Adrenal gland (tissue), 12 donors: Measurements from ENCODE around the gene ADAMTS13. TPM values are rescaled to one million over a fixed set of nuclear protein-coding genes. Genes with fewer than 3 reads are reported as not detected.
A peak's percentile ranks its signal among the peaks of the same experiment; 100 is the strongest.

Experiments
- DNase-seq, 7 donors: peaks; one replicate each; pipeline ENCODE4 v3.0.0-alpha.2; 2019 to 2020
- H3K27ac ChIP-seq, 5 donors: fragments of 200-600 bp; sonication (generic) in 4 of 5; 1 replicate in 3 of 5; 2 replicates in 2 of 5; pipeline versions ENCODE4 v1.5.1 to v1.8.0; 2016 to 2020; ENCODE audit warnings: mild to moderate bottlenecking in 1 of 5
- H3K27me3 ChIP-seq: fragments of 200-600 bp; 2 replicates; pipeline ENCODE4 v1.8.0; 2021
- H3K36me3 ChIP-seq, 2 donors: fragments of 200-600 bp; replicated peaks in 1 of 2; 1 replicate in 1 of 2; 2 replicates in 1 of 2; pipeline versions ENCODE4 v1.5.1 to v1.8.0; 2018 to 2022
- H3K4me1 ChIP-seq, 2 donors: fragments of 200-600 bp; replicated peaks in 1 of 2; 1 replicate in 1 of 2; 2 replicates in 1 of 2; pipeline versions ENCODE4 v1.5.1 to v1.8.0; 2018 to 2021
- H3K4me3 ChIP-seq, 4 donors: fragments of 200-600 bp; sonication (generic) in 3 of 4; one replicate each; pipeline ENCODE4 v1.5.1; 2016 to 2018
- H3K9me3 ChIP-seq, 3 donors: fragments of 200-600 bp; sonication (generic) in 1 of 3; replicated peaks in 1 of 3; 1 replicate in 2 of 3; 2 replicates in 1 of 3; pipeline versions ENCODE4 v1.5.1 to v1.8.0; 2016 to 2021
- CTCF ChIP-seq, 6 experiments: fragments of 450-650 bp in 4 of 6; fragments of 200-600 bp in 2 of 6; sonication (generic) in 1 of 6; IDR thresholded peaks; 1 replicate in 5 of 6; 2 replicates in 1 of 6; pipeline versions ENCODE4 v1.5.1 to v1.8.0; 2016 to 2021; ENCODE audit warnings: antibody characterized with exemption in 6 of 6, mild to moderate bottlenecking in 2 of 6, moderate library complexity in 1 of 6
- POLR2A ChIP-seq, 2 donors: fragments of 450-650 bp; IDR thresholded peaks; one replicate each; pipeline ENCODE4 v1.6.1; 2017; ENCODE audit warnings: antibody characterized with exemption in 2 of 2, mild to moderate bottlenecking in 2 of 2, moderate library complexity in 1 of 2
- WGBS, 4 donors: extraction: QIAGEN DNeasy Blood & Tissue Kit in 2 of 4; methylation state at CpG; one replicate each; pipeline versions ENCODE4 v1.1.5 to v1.1.7; 2013 to 2017; 5-methylcytosine and 5-hydroxymethylcytosine counted together
- intact Hi-C, 2 donors: fragments of 100-400 bp; cut with DNase I; formaldehyde crosslinking; loops; one replicate each; pipeline versions ENCODE4 v1.14.1 to v1.15.0; 2022 to 2023
- polyA plus RNA-seq, 3 donors: library from polyadenylated mRNA; stranded (reverse); fragments of 200-250 nt in 2 of 3; fragments of 350-450 nt in 1 of 3; fragmentation: Illumina TruSeq in 1 of 3; extraction: RNeasy Lipid Tissue Mini Kit (QIAGEN cat#74804) in 1 of 3; gene quantifications; one replicate each; pipeline ENCODE4 v1.2.3, GENCODE V29; 2013 to 2014
- total RNA-seq, 9 donors: library from RNA; depleted of rRNA in 4 of 9; stranded (reverse); fragments of >200 nt in 4 of 9; fragments of 120-200 nt in 1 of 9; fragmentation: NEBNext Ultra II Directional in 1 of 9; extraction: Animal tissue kit (Norgen Biotek cat#: 25700) in 1 of 9; gene quantifications; one replicate each; pipeline versions ENCODE4 v1.1.0 to v1.2.4, GENCODE V29; 2013 to 2023
- donor health status: healthy with polysubstance abuse.
- donor health status: Bipolar disorder and iron deficiency.
- donor health status: DM: yes; HTN: yes; CAD: no.
- donor health status: DM: no; HTN: no; CAD: no.
- donor health status: DM: no; HTN: no; CAD: no.
- donor health status: DM: yes; HTN: yes; CAD: no.

The ADAMTS13 gene
- total and polyA plus RNA-seq, 12 donors, result 0.15 to 19.9 (median 2.0) TPM

GRCh38 chr9:133456409-133456808 lies 34.2 kb downstream of the ADAMTS13 start:
- H3K27me3 ChIP-seq, result no peaks in the 10 kb centered on the region

GRCh38 chr9:133457233-133457632 lies 35.1 kb downstream of the ADAMTS13 start:
- Histone ChIP-seq H3K27ac (no peak overlapping the region), H3K4me3 (no peak overlapping the region), H3K36me3 (no peaks in the 10 kb centered on the region), H3K27me3 (no peaks in the 10 kb centered on the region), H3K4me1 (peaks cover 0 to 21% of the 10 kb centered on the region in 2 donors), H3K9me3 (no peaks in the 10 kb centered on the region)
- no peak for DNase-seq
- intact Hi-C loops, result no loop called here
- 78 to 95% (median 88%) methylated on average over 6 to 13 of the region's 13 CpGs for WGBS, 4 donors
- TF ChIP-seq POLR2A (IDR thresholded peaks at IDR 0.05) (no peak), CTCF (IDR thresholded peaks at IDR 0.05) (no peak)

More at GRCh38 chr9:133456409-133456808, 34.2 kb downstream of the ADAMTS13 start:
- H3K9me3 ChIP-seq, result no peaks in the 10 kb centered on the region
- intact Hi-C loops, result no loop called here
- H3K4me3 ChIP-seq, result no peak overlapping the region
- H3K36me3 ChIP-seq, result no peaks in the 10 kb centered on the region
- TF ChIP-seq POLR2A (IDR thresholded peaks at IDR 0.05), result no peak
- TF ChIP-seq CTCF (IDR thresholded peaks at IDR 0.05), result no peak
- DNase-seq, result no peak
- WGBS, 4 donors, result 90 to 96% (median 94%) methylated on average over 7 to 9 of the region's 9 CpGs
- no peak overlapping the region for H3K27ac ChIP-seq
- peaks cover 0 to 20% of the 10 kb centered on the region in 2 donors for H3K4me1 ChIP-seq

GRCh38 chr9:133457748-133458147 lies 35.6 kb downstream of the ADAMTS13 start:
- intact Hi-C loops, result no loop called here

GRCh38 chr9:133458643-133459312 lies 36.6 kb downstream of the ADAMTS13 start:
- WGBS, 4 donors, result 46 to 57% (median 47%) methylated on average over 14 to 16 of the region's 16 CpGs
- TF ChIP-seq CTCF (IDR thresholded peaks at IDR 0.05), result peak in 1 of 6 experiments; percentile 11
- no peak for TF ChIP-seq POLR2A (IDR thresholded peaks at IDR 0.05)
- Histone ChIP-seq H3K27me3 (no peaks in the 10 kb centered on the region), H3K36me3 (no peaks in the 10 kb centered on the region), H3K9me3 (no peaks in the 10 kb centered on the region), H3K4me1 (peaks cover 0 to 21% of the 10 kb centered on the region in 2 donors), H3K4me3 (peak overlapping the region in 1 of 4 donors; percentile 76), H3K27ac (peak overlapping the region in 2 of 5 donors; percentile 95 to 96)
- peak in 6 of 7 donors; percentile 63 to 71 (median 67) for DNase-seq
- intact Hi-C loops, result no loop called here

More at GRCh38 chr9:133457748-133458147, 35.6 kb downstream of the ADAMTS13 start:
- Histone ChIP-seq H3K4me1 (peaks cover 0 to 21% of the 10 kb centered on the region in 2 donors), H3K36me3 (no peaks in the 10 kb centered on the region), H3K9me3 (no peaks in the 10 kb centered on the region), H3K27ac (no peak overlapping the region), H3K4me3 (no peak overlapping the region), H3K27me3 (no peaks in the 10 kb centered on the region)
- no peak for DNase-seq
- no peak for TF ChIP-seq POLR2A (IDR thresholded peaks at IDR 0.05)
- no peak for TF ChIP-seq CTCF (IDR thresholded peaks at IDR 0.05)
- 89 to 100% (median 92%) methylated on average over 1 to 11 of the region's 11 CpGs for WGBS, 4 donors
